BLaER1 (cell line): ENCODE results near the gene LSR.
A peak's percentile ranks its signal among the peaks of the same experiment; 100 is the strongest.

ENCODE experiments used
- H3K27ac ChIP-seq: shearing (Covaris generic); formaldehyde crosslinking; 2 replicates; pipeline ENCODE4 v1.8.1; 2022
- H3K27me3 ChIP-seq: shearing (Covaris generic); formaldehyde crosslinking; 2 replicates; pipeline ENCODE4 v1.8.1; 2022
- H3K36me3 ChIP-seq: shearing (Covaris generic); formaldehyde crosslinking; 2 replicates; pipeline ENCODE4 v1.8.1; 2022
- H3K4me1 ChIP-seq: shearing (Covaris generic); formaldehyde crosslinking; 2 replicates; pipeline ENCODE4 v1.8.1; 2022
- H3K4me2 ChIP-seq: shearing (Covaris generic); formaldehyde crosslinking; 2 replicates; pipeline ENCODE4 v1.8.1; 2022
- H3K4me3 ChIP-seq: shearing (Covaris generic); formaldehyde crosslinking; 2 replicates; pipeline ENCODE4 v1.8.1; 2022
- H3K9ac ChIP-seq: shearing (Covaris generic); formaldehyde crosslinking; 2 replicates; pipeline ENCODE4 v1.8.1; 2022
- H3K9me3 ChIP-seq: shearing (Covaris generic); formaldehyde crosslinking; 2 replicates; pipeline ENCODE4 v1.8.1; 2022
- H4K20me1 ChIP-seq: shearing (Covaris generic); formaldehyde crosslinking; 2 replicates; pipeline ENCODE4 v1.8.1; 2022
- Cebpa-rat ChIP-seq: shearing (Covaris generic); IDR thresholded peaks from 2 replicates; pipeline ENCODE4 v1.8.1; 2022

Gene LSR

GRCh38 chr19:35315883-35316282 lies 67.1 kb downstream of the LSR start:
- Histone ChIP-seq H3K4me1 (peaks cover 98% of the 10 kb centered on the region), H3K4me2 (peak overlapping the region; percentile 95)

GRCh38 chr19:35316560-35316959 lies 67.8 kb downstream of the LSR start:
- H3K27ac ChIP-seq, result peak overlapping the region; percentile 97
- peaks cover 98% of the 10 kb centered on the region for H3K4me1 ChIP-seq
- peak overlapping the region; percentile 79 for H3K9ac ChIP-seq
- H4K20me1 ChIP-seq, result no peaks in the 10 kb centered on the region
- TF ChIP-seq Cebpa-rat, result no peak
- H3K4me3 ChIP-seq, result peak overlapping the region; percentile 40
- peak overlapping the region; percentile 95 for H3K4me2 ChIP-seq
- H3K27me3 ChIP-seq, result no peaks in the 10 kb centered on the region
- H3K9me3 ChIP-seq, result no peaks in the 10 kb centered on the region
- no peaks in the 10 kb centered on the region for H3K36me3 ChIP-seq

More at GRCh38 chr19:35315883-35316282, 67.1 kb downstream of the LSR start:
- Histone ChIP-seq H4K20me1 (no peaks in the 10 kb centered on the region), H3K9ac (peak overlapping the region; percentile 79; the same call in 1 of the 2 replicates), H3K9me3 (no peaks in the 10 kb centered on the region), H3K27ac (peak overlapping the region; percentile 97), H3K36me3 (no peaks in the 10 kb centered on the region), H3K27me3 (no peaks in the 10 kb centered on the region), H3K4me3 (no peak overlapping the region)
- TF ChIP-seq Cebpa-rat, result no peak
